ENCODE measurements around the gene GPR152.

The GPR152 gene

GRCh38 chr11:67452141-67452952 is at the start of gene GPR152:
TSS of gene GPR152 (minus strand) at chr11:67452729. CDS start at chr11:67452724, 5 bp downstream.
- DNase-seq = no peak

GRCh38 chr11:67501854-67502253 is 49.3 kb upstream of the GPR152 start:
- DNase-seq = no peak

GRCh38 chr11:67500831-67501715 is 48.5 kb upstream of the GPR152 start:
- no peak for DNase-seq

- peak in 1 of 2 experiments; percentile 39 for DNase-seq
These were observed 47.9 kb upstream of the GPR152 start for GRCh38 chr11:67500484-67500821.

- no peak for DNase-seq
These were observed 47.4 kb upstream of the GPR152 start for GRCh38 chr11:67499808-67500483.

GRCh38 chr11:67498544-67498972 is 46.0 kb upstream of the GPR152 start:
- no peak for DNase-seq

- no peak for DNase-seq
These were observed 45.2 kb upstream of the GPR152 start for GRCh38 chr11:67497656-67498291.

GRCh38 chr11:67496113-67496512 is 43.6 kb upstream of the GPR152 start:
- no peak for DNase-seq

- no peak for DNase-seq
These were observed 42.9 kb upstream of the GPR152 start for GRCh38 chr11:67495234-67496005.

- no peak for DNase-seq
These were observed 42.1 kb upstream of the GPR152 start for GRCh38 chr11:67494371-67495233.

- no peak for DNase-seq
These were observed 41.2 kb upstream of the GPR152 start for GRCh38 chr11:67493548-67494370.

- DNase-seq = no peak
These were observed 40.4 kb upstream of the GPR152 start for GRCh38 chr11:67492801-67493547.

- no peak for DNase-seq
These were observed 39.7 kb upstream of the GPR152 start for GRCh38 chr11:67492069-67492727.

GRCh38 chr11:67491276-67492068 is 38.9 kb upstream of the GPR152 start:
- DNase-seq = no peak

- DNase-seq = no peak
These were observed 38.2 kb upstream of the GPR152 start for GRCh38 chr11:67490727-67491065.

- no peak for DNase-seq
These were observed 37.6 kb upstream of the GPR152 start for GRCh38 chr11:67489885-67490726.

Data from NCI-H526 (cell line).